ENCODE results near the gene EML4.

The EML4 gene

GRCh38 chr2:42137125-42137841 is 31.9 kb upstream of the EML4 start:
- no peak for DNase-seq

- no peak for DNase-seq
These were observed 30.8 kb upstream of the EML4 start for GRCh38 chr2:42138163-42139015.

GRCh38 chr2:42139101-42139500 is 30.1 kb upstream of the EML4 start:
- DNase-seq, result no peak

- DNase-seq, result no peak
These were observed 28.7 kb upstream of the EML4 start for GRCh38 chr2:42140496-42140895.

- peak; percentile 75 for DNase-seq
These were observed 27.2 kb upstream of the EML4 start for GRCh38 chr2:42141687-42142546.

GRCh38 chr2:42142547-42143184 is 26.5 kb upstream of the EML4 start:
- DNase-seq, result no peak

- no peak for DNase-seq
These were observed 21.4 kb upstream of the EML4 start for GRCh38 chr2:42147641-42148274.

GRCh38 chr2:42150159-42150558 is 19.0 kb upstream of the EML4 start:
- no peak for DNase-seq

GRCh38 chr2:42153944-42154581 is 15.1 kb upstream of the EML4 start:
- DNase-seq, result no peak

- no peak for DNase-seq
These were observed 12.4 kb upstream of the EML4 start for GRCh38 chr2:42156721-42157120.

- no peak for DNase-seq
These were observed 7.7 kb upstream of the EML4 start for GRCh38 chr2:42161444-42161843.

- DNase-seq, result no peak
These were observed 5.6 kb upstream of the EML4 start for GRCh38 chr2:42163444-42164045.

- DNase-seq, result no peak
These were observed 5.1 kb upstream of the EML4 start for GRCh38 chr2:42164046-42164445.

- DNase-seq, result no peak
These were observed 4.2 kb upstream of the EML4 start for GRCh38 chr2:42164971-42165370.

GRCh38 chr2:42167458-42167857 is 1.7 kb upstream of the EML4 start:
- no peak for DNase-seq

GRCh38 chr2:42168459-42169099 is 574 bp upstream of the EML4 start:
- no peak for DNase-seq

- no peak for DNase-seq
These were observed 845 bp downstream of the EML4 start for GRCh38 chr2:42169874-42170521.

GRCh38 chr2:42170619-42171395 is 1.7 kb downstream of the EML4 start:
- DNase-seq, result no peak

GRCh38 chr2:42171396-42171980 is 2.3 kb downstream of the EML4 start:
- peak; percentile 16 for DNase-seq

Measured in NCI-H1436 (cell line).